ENCODE results near the gene CDH23.

Gene CDH23

DNA sequence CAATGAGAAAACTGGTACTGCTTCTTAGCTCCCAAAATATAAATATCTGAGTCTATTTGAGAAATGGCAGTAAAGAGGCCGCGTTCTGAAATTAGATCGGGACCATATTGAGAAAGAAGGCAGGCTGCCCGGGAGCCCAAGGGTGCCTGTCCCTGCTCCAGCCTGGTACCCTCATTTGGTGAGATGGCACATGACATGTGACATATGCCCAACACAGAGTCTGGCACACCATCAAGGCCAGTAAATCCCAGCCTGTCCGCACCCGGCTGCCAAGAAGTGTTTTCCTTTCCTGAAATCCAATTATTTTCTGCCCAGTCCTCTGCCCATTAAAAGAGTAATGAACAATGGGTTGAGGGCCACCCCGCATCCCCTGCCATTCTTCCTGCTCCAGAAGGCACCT is 66.4 kb downstream of the CDH23 start:
- H3K4me3 ChIP-seq (ENCODE audit: low read depth, low read length), result no peak overlapping the region
- TF ChIP-seq, protein P1, sequence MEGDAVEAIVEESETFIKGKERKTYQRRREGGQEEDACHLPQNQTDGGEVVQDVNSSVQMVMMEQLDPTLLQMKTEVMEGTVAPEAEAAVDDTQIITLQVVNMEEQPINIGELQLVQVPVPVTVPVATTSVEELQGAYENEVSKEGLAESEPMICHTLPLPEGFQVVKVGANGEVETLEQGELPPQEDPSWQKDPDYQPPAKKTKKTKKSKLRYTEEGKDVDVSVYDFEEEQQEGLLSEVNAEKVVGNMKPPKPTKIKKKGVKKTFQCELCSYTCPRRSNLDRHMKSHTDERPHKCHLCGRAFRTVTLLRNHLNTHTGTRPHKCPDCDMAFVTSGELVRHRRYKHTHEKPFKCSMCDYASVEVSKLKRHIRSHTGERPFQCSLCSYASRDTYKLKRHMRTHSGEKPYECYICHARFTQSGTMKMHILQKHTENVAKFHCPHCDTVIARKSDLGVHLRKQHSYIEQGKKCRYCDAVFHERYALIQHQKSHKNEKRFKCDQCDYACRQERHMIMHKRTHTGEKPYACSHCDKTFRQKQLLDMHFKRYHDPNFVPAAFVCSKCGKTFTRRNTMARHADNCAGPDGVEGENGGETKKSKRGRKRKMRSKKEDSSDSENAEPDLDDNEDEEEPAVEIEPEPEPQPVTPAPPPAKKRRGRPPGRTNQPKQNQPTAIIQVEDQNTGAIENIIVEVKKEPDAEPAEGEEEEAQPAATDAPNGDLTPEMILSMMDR (IDR thresholded peaks at IDR 0.05; ENCODE audit: borderline replicate concordance, insufficient read depth, low read depth, low read length), result no peak

DNA sequence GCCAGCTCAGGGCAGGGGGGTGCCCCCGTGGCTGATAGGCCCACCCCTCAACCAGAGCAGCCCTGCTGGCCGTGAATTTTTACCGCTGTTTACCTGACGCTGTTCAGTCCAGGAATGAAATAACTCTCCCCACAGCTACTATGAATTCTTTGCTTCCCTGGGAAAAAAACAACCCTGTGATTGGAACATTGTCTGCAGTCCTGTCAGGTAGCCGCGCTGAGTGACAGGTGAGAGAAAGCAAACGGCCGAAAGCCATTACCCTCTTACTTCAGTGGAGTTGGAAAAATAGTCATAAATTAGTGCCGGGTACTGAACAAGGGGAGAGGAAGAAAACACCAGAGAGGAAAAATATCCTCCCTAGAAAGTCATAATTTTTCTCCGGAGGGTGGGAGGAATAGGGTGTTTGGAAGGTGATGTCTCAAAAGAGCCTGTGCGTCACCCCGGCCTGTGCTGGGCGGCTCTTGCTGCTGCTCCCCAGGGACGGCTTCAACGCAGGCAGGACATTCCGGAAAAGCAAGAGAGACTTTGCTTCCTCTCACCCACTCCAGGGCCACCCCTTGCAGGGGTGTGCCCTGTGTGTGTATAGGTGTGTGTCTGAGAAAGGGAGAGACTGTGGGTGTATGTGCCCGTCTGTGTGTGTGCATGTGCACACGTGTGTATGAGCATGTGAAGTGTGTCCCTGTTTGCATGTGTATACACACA is 69.0 kb downstream of the CDH23 start:
- no peak overlapping the region for H3K4me3 ChIP-seq (ENCODE audit: low read depth, low read length)
- TF ChIP-seq, protein P1 (IDR thresholded peaks at IDR 0.05; ENCODE audit: borderline replicate concordance, insufficient read depth, low read depth, low read length), result no peak

DNA sequence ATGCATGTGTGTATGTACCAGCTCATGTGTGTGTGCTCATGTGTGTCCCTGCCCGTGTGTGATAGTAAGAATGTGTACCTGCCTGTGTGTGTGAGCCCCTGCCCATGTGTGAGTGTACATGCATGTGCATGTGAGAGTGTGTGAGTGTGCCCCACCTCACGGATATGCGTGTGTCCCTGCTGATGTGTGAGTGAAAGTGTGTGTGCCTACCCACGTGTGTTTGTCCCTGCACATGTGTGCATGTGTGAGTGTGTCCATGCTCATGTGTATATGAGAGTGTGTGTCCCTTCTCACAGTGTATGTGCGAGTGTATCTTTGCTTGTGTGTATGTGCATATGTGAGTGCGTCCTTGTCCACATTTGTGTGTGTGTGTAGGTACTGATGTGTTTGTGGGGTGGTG is 69.6 kb downstream of the CDH23 start:
- TF ChIP-seq, protein P1 (IDR thresholded peaks at IDR 0.05; ENCODE audit: borderline replicate concordance, insufficient read depth, low read depth, low read length), result no peak
- H3K4me3 ChIP-seq (ENCODE audit: low read depth, low read length), result no peak overlapping the region

DNA sequence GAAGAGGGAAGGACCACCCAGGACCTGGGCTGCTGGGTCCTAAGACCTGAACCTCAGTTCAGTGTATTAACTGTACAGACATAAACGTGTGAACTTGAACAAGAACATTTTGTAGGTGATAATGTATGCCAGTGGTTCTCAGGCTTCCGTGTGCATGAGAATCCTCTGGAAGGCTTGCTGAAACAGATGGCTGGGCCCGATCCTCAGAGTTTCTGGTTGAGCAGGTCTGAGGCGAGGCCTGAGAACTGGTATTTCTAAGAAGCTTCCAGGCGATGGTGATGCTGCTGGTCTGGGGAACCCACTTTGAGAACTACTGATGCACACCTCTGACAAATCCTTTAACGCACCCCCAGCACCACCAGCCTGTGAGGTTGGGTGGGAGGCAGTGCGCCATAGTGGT is 70.4 kb downstream of the CDH23 start:
- H3K4me3 ChIP-seq (ENCODE audit: low read depth, low read length), result no peak overlapping the region
- TF ChIP-seq, protein P1 (IDR thresholded peaks at IDR 0.05; ENCODE audit: borderline replicate concordance, insufficient read depth, low read depth, low read length), result no peak

DNA sequence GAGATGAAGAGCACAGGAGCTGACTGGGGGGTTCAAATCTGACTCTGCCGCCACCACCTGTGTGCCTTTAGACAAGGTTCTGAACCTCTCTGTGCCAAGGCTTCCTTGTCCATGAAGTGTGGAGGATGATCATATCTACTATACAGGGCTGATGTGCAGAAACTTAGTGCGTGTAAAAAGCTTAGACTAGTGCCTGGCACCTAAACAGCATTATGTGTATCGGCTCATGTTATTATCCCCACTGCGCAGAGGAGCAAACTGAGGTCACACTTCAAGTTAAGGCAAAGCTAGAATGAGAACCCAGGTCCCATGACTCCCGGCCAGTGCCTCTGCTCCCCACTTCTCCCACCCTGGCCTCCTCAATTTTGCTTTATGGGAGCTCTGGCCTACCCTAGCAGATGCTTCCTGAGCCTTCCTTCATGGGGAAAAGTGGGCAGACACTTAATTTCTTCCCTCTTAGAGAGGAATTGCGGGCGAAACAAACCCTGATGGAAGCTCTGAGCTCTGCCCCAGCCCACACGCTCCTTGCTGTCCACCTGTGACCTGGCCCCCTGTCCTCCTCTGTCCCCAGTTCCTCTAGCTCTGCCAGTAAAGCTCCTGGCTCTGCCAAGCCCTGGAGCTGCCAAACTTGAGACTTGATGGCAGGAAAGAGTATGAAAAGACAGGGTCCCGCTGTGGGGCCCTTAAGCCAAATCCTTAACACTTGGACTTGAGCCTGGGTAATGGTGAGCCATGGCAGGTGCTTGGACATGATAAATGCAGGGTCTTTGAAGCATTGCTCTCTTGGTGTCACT is 71.0 kb downstream of the CDH23 start:
- no peak overlapping the region for H3K4me3 ChIP-seq (ENCODE audit: low read depth, low read length)
- TF ChIP-seq, protein P1 (IDR thresholded peaks at IDR 0.05; ENCODE audit: borderline replicate concordance, insufficient read depth, low read depth, low read length), result no peak

DNA sequence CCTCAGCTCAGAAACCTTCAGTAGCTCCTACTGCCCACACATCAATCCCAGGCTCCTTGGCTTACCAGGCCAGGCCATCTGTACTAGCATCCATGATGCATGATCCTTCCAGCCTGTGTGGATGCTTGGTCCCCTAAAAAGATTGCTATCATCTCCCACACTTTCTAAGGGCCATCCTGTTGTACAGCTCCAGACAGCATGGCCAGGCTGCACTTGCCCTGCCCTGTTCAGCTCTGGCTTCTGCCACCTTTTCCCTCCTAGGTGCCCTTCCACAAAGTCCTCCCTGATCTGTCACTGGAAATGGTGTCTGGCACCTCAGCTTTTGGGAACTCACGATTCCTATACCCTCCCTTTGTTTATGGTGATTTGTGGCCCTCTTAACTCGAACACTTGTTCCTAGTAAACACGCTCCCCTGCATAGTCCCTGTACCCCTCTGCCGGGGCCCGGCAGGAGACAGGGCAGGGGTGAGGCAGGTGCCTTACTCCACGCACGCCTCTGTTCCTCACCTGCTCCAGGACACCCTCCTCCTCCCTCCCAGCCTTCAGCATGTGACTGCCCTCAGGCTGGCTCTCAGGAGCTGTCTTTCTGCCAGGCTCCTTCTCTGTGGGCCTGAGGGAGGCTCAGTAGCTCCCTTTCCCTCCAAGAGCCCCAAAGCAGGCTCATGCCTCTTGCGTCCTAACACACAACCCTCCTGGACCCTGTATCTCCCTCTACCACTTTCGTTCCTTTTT is 71.8 kb downstream of the CDH23 start:
- H3K4me3 ChIP-seq (ENCODE audit: low read depth, low read length), result no peak overlapping the region
- TF ChIP-seq, protein P1 (IDR thresholded peaks at IDR 0.05; ENCODE audit: borderline replicate concordance, insufficient read depth, low read depth, low read length), result no peak

Data from GM12875 (cell line).